SKM-1 (cell line): Measurements from ENCODE around the gene CITED2.

Source experiments
- DNase-seq: peaks from one replicate; lab custom pipeline; 2025; ENCODE audit not compliant: unreplicated experiment; lab: John Stamatoyannopoulos, UW

Gene CITED2

DNA sequence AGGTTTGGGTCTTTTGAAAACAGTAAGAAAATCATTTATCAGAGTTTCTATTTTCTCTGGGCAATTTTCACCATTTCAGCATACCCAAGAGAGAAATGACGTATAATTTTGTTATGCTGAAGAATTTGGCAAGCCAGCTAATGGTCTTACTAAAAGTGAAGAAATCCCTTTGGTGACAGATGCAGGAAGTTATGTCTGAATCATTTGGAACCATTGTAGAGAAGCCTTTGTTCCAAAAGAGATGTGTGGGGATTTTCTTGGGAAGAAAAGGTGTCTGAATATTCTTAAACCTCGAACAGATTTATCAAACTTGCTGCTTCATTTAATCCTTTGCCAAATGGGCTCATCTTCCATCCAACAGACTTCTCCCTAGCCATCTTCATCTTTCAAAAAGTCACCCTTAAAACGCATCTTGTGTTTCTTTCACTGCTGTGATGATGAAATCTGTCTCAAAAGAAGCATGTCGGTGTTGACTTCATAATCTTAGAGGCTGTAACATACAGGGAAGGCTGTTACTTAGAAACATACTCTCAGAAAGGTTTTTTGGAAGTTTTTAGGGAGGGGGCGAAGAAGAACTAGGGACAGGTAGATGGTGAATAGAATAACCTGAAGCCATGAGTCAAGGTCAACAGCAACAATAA, 39.5 kb downstream of the CITED2 start:
- DNase-seq = peak; percentile 45

DNA sequence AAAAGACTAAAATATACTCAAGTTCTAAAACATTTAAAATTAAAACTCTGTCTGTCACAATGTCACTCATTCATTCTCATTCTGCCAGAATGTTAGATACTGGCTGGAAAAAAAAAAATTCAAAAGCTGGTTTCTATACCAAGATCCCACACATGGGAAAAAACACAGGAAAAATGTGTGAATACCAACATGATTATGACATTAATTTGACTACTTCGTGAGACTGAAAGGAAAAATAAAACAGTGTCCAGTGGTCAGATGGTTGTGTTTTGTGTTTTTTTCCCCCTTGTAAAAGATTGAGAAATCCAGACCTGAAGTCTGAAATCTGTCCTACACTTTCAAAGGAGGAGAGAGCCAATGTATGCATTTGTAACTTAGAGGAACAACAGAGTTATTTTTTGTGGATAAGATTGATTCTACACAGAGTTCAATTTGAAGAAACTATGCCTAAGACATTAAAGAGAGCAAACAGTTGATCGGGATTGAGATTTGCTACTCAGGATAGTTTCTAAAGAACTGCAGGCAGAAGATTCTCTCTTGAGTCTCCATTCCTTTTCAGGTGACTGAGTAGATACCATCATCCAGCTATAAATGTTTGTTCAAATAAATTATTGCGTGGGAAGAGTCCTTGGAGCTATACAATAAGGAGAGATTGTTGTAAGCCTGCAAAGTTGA, 43.5 kb downstream of the CITED2 start:
- no peak for DNase-seq

DNA sequence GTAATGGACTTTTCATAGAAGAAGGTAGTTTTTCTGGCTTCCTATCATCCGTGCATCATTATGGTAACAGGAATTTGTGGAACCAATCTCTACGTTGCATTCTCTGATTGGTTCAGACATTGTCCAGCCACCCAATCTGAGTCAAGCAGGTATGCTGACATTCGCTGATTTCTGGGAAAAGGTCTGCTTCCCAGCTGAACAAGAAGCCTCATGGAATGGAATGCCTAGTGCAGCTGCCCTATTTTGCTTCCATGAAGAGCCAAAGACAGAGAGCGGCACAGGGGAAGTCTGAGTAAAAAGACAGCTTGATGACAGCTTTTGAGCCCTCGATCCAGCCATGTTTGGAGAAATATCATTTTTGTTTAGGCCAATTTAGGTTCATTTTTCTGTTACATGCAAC, 44.1 kb downstream of the CITED2 start:
- DNase-seq = no peak

DNA sequence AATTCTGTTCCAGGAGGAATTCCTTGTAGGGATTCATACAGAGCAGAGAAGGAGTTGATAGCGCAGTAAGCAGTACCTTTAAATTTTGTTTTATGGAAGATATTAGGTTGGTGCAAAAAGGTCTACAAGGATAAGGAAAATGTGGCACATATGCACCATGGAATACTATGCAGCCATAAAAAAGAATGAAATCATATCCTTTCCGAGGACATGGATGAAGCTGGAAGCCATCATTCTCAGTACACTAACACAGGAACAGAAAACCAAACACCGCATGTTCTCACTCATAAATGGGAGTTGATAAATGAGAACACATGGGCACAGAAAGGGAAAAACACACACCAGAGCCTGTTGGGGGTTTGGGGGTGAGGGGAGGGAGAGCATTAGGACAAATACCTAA, 45.2 kb downstream of the CITED2 start:
- DNase-seq = no peak

DNA sequence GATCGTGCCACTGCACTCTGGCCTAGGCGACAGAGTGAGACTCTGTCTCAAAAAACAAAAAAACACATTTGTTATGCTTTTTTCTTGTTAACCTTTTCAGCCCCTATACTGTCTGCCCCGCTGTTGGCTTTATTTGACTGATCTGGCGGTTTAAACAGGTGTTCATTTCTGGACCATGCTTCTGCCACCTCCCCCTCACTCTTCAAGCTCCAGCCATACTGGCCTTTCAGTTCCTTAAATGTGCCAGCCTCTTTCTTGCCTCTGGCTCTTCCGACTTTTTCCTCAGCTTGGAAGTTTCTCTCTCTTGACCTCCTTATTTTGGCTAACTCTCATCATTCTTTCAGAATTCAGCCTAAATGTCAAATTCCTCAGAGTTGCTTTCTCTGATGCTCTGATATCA, 47.4 kb downstream of the CITED2 start:
- no peak for DNase-seq

- DNase-seq = no peak
These were observed 48.8 kb downstream of the CITED2 start for GRCh38 chr6:139325686-139326085.

DNA sequence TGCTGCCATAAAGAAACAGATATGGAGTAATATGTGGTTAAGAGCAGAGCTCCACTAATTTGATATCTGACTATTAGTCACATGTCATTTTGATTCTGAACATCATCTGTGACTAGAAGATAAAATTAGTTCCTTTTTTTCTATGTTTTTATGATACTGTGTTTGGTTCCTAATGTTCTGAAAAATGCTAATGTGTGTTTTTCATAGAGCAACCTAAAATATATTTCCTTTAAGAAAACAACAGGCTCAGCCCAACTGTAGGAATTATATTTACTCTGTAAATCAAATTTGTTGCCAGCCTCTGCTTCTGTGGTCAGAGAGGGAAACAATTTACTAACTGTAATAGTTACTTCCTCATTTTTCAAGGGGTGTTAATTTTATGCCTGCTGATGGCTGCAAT, 49.3 kb downstream of the CITED2 start:
- peak; percentile 38 for DNase-seq

DNA sequence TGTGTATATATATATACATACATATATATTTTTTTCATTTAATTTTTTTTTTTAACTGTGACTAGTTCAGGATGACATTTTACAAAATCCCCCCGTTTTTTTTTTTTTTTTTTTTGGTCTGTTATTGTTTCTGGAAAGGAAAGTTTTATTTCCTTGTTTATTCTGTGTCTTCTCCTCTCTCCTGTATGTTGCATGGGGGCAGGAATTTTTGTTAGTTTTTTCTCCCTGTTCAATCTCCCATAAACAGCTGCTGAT, 50.2 kb downstream of the CITED2 start:
- DNase-seq = no peak

- peak; percentile 85 for DNase-seq
These were observed 50.7 kb downstream of the CITED2 start for GRCh38 chr6:139323511-139324300.
